Right ventricle myocardium superior (tissue), 1 donor: Measurements from ENCODE around the gene RASIP1. TPM values are rescaled to one million over a fixed set of nuclear protein-coding genes. Genes with fewer than 3 reads are reported as not detected.
"Not testable (repeated sequence)": the region's sequence is repeated elsewhere in the genome, so short reads cannot be mapped to it uniquely, and the experiment has no call there.

ENCODE experiments used
- ATAC-seq: fragments of 200-7000 bp; cut with Tn5 transposase; one replicate; pipeline ENCODE4 v1.9.1; 2020; ENCODE audit warnings: mild to moderate bottlenecking; ENCODE audit not compliant: poor library complexity
- DNase-seq: peaks from one replicate; pipeline ENCODE4 v3.0.0-alpha.2; 2020
- intact Hi-C: fragments of 100-400 bp; cut with DNase I; formaldehyde crosslinking; loops from one replicate; pipeline ENCODE4 v1.11.2; 2022
- total RNA-seq: library from RNA; stranded (reverse); fragmentation: NEBNext Ultra II Directional; extraction: Animal tissue kit (Norgen Biotek cat#: 25700); gene quantifications from one replicate; pipeline ENCODE4 v1.2.1, GENCODE V29; 2021
- donor health status: DM: no; HTN: yes; CAD: no; lungs with severe emphysema.

RASIP1 gene
- total RNA-seq, 1 donor from 2014 or later: 15.1 TPM

GRCh38 chr19:48716562-48717291 lies 23.7 kb downstream of the RASIP1 start:
- intact Hi-C loops: no loop called here
- DNase-seq (peak; percentile 78), ATAC-seq (peak; percentile 0)

GRCh38 chr19:48715681-48716171 lies 24.7 kb downstream of the RASIP1 start:
- intact Hi-C loops: no loop called here
- DNase-seq: no peak

GRCh38 chr19:48714759-48715675 lies 25.4 kb downstream of the RASIP1 start:
- intact Hi-C loops: no loop called here
- ATAC-seq: no peak
- DNase-seq: no peak

More at GRCh38 chr19:48715681-48716171, 24.7 kb downstream of the RASIP1 start:
- ATAC-seq: no peak

- ATAC-seq: peak; percentile 92
- peak; percentile 99 for DNase-seq
- intact Hi-C loops: no loop called here
Observed at GRCh38 chr19:48713864-48714755, 26.3 kb downstream of the RASIP1 start.

- no peak for DNase-seq
- intact Hi-C loops: no loop called here
- no peak for ATAC-seq
Observed at GRCh38 chr19:48713041-48713863, 27.2 kb downstream of the RASIP1 start.

GRCh38 chr19:48711106-48711662 lies 29.2 kb downstream of the RASIP1 start:
- ATAC-seq: no peak
- no peak for DNase-seq
- intact Hi-C loops: no loop called here

GRCh38 chr19:48708471-48708870 lies 31.9 kb downstream of the RASIP1 start:
- intact Hi-C loops: no loop called here
- no peak for DNase-seq
- no peak for ATAC-seq

- intact Hi-C loops: no loop called here
- no peak for ATAC-seq
Observed at GRCh38 chr19:48705431-48705830, 35.0 kb downstream of the RASIP1 start.

GRCh38 chr19:48703316-48703715 lies 37.1 kb downstream of the RASIP1 start:
- no peak for ATAC-seq
- no peak for DNase-seq
- intact Hi-C loops: no loop called here

More at GRCh38 chr19:48705431-48705830, 35.0 kb downstream of the RASIP1 start:
- DNase-seq: no peak

GRCh38 chr19:48702701-48703100 lies 37.7 kb downstream of the RASIP1 start:
- ATAC-seq (no peak), DNase-seq (no peak)
- intact Hi-C loops: no loop called here

- ATAC-seq (no peak), DNase-seq (no peak)
- intact Hi-C loops: no loop called here
Observed at GRCh38 chr19:48698046-48698445, 42.4 kb downstream of the RASIP1 start.

GRCh38 chr19:48696353-48697010 lies 43.9 kb downstream of the RASIP1 start:
- intact Hi-C loops: no loop called here
- ATAC-seq: peak; percentile 25

GRCh38 chr19:48695743-48696352 lies 44.6 kb downstream of the RASIP1 start, which contains the start of gene FUT2:
FUT2 (plus strand) TSS chr19:48695971; CDS start chr19:48702957, 6,986 bp downstream.
- ATAC-seq: peak; percentile 31
- intact Hi-C loops: no loop called here
- DNase-seq: no peak

More at GRCh38 chr19:48696353-48697010, 43.9 kb downstream of the RASIP1 start:
- DNase-seq: no peak

- DNase-seq, intact Hi-C loops, ATAC-seq: not testable (repeated sequence)
Observed at GRCh38 chr19:48693629-48694028, 46.8 kb downstream of the RASIP1 start.

GRCh38 chr19:48689449-48689848 lies 51.0 kb downstream of the RASIP1 start:
- ATAC-seq (no peak), DNase-seq (no peak)
- intact Hi-C loops: no loop called here

- DNase-seq (no peak), ATAC-seq (no peak)
- intact Hi-C loops: no loop called here
Observed at GRCh38 chr19:48687776-48688175, 52.6 kb downstream of the RASIP1 start.
